OCI-LY3 (cell line): ENCODE measurements around the gene ADPRM.

ENCODE experiments used
- CTCF ChIP-seq: fragments of 200-600, 300-600 bp; sonication (generic); IDR thresholded peaks from 2 replicates; pipeline ENCODE4 v1.5.1; 2014; ENCODE audit warnings: antibody characterized with exemption, low read length, low read depth
- EZH2phosphoT487 ChIP-seq: fragments of 200-600 bp; shearing (Covaris generic); IDR thresholded peaks from 2 replicates; pipeline ENCODE4 v1.6.1; 2018; ENCODE audit warnings: antibody characterized with exemption, mixed run types, low read depth

GRCh38 chr17:10648956-10649355 is 48.4 kb upstream of the ADPRM start:
- no peak for TF ChIP-seq CTCF
- TF ChIP-seq EZH2phosphoT487: no peak
